Fibroblast of lung (primary cell): ENCODE results near the gene VAMP4.

Source experiments
- CTCF ChIP-seq, 2 donors: IDR thresholded peaks in 1 of 2; conservative IDR thresholded peaks in 1 of 2; 1 replicate in 1 of 2; 2 replicates in 1 of 2; pipeline ENCODE4 v1.5.1; 2011 to 2012; ENCODE audit warnings: low read length in 2 of 2, control low read depth in 1 of 2, inconsistent platforms in 1 of 2, low read depth in 1 of 2, mild to moderate bottlenecking in 1 of 2
- EZH2 ChIP-seq: IDR thresholded peaks from 2 replicates; pipeline ENCODE4 v1.5.1; 2012; ENCODE audit warnings: low read length, control low read depth, mild to moderate bottlenecking; ENCODE audit errors: missing control alignments

GRCh38 chr1:171740356-171740863 is 1.5 kb downstream of the VAMP4 start:
- TF ChIP-seq CTCF (conservative IDR thresholded peaks at IDR 0.05 in 1 of 2, IDR thresholded peaks at IDR 0.05 in 1 of 2; ENCODE audit: low read depth in 1 of 2, low read length in 2 of 2) (no peak), EZH2 (no peak)
